ENCODE data around the gene NDC80.
A peak's percentile ranks its signal among the peaks of the same experiment; 100 is the strongest.
"Not testable (repeated sequence)": the region's sequence is repeated elsewhere in the genome, so short reads cannot be mapped to it uniquely, and the experiment has no call there.

NDC80 gene

DNA sequence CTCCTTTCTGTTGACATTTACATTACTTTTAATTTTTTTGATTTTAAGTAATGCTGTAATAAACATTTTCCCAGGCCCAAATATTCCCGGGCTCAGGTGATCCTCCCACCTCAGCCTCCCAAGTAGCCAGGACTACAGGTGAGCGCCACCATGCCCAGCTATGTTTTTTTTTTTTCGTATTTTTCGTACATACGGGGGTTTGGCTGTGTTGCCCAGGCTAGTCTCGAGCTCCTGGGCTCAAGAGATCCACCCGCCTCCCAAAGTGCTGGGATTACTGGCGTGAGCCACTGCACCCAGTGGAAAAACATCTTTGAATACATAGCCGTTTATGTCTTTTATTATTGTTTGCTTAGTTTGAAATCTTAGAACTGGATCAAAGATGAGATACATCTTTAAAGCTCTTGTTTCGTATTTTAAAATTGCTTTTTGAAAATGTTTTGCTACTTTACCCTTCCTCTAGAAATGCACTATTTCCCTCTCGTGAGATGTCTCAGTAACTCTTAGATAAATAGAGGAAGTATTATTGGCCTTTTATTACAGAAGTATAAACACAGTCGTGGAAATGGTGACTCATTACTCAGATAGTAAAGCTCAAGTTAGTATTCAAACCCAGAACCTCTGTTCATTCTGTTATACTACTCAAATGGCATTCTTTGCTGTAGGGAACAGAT is 86.6 kb downstream of the NDC80 start:
- peak; percentile 79 for DNase-seq (ENCODE audit: low read depth)
- TF ChIP-seq, protein P1, sequence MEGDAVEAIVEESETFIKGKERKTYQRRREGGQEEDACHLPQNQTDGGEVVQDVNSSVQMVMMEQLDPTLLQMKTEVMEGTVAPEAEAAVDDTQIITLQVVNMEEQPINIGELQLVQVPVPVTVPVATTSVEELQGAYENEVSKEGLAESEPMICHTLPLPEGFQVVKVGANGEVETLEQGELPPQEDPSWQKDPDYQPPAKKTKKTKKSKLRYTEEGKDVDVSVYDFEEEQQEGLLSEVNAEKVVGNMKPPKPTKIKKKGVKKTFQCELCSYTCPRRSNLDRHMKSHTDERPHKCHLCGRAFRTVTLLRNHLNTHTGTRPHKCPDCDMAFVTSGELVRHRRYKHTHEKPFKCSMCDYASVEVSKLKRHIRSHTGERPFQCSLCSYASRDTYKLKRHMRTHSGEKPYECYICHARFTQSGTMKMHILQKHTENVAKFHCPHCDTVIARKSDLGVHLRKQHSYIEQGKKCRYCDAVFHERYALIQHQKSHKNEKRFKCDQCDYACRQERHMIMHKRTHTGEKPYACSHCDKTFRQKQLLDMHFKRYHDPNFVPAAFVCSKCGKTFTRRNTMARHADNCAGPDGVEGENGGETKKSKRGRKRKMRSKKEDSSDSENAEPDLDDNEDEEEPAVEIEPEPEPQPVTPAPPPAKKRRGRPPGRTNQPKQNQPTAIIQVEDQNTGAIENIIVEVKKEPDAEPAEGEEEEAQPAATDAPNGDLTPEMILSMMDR (IDR thresholded peaks at IDR 0.05; ENCODE audit: low read depth, low read length) = no peak
- TF ChIP-seq POLR2A (IDR thresholded peaks at IDR 0.05; ENCODE audit: extremely low read depth, insufficient read length) (no peak), MYC (IDR thresholded peaks at IDR 0.05; ENCODE audit: low read depth, low read length) (no peak)
- TF ChIP-seq, protein P2, sequence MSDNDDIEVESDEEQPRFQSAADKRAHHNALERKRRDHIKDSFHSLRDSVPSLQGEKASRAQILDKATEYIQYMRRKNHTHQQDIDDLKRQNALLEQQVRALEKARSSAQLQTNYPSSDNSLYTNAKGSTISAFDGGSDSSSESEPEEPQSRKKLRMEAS (IDR thresholded peaks at IDR 0.05; ENCODE audit: low read depth, low read length) = no peak

DNA sequence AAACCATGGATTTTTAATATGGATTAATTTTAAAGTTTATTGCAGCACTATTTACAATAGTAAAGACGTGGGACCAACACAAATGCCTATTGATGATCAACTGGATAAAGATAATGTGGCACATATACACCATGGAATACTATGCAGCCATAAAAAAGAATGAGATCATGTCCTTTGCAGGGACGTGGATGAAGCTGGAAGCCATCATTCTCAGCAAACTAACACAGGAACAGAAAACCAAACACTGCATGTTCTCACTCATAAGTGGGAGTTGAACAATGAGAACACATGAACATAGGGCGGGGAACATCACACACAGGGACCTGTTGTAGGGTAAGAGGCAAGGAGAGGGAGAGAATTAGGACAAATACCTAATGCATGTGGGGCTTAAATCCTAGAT is 89.5 kb downstream of the NDC80 start:
- not testable (repeated sequence) for H3K4me3 ChIP-seq (ENCODE audit: low read depth, low read length); DNase-seq (ENCODE audit: low read depth)

More for the DNA sequence above, 86.6 kb downstream of the NDC80 start:
- peak overlapping the region; percentile 99 for H3K4me3 ChIP-seq (ENCODE audit: low read depth, low read length)

DNA sequence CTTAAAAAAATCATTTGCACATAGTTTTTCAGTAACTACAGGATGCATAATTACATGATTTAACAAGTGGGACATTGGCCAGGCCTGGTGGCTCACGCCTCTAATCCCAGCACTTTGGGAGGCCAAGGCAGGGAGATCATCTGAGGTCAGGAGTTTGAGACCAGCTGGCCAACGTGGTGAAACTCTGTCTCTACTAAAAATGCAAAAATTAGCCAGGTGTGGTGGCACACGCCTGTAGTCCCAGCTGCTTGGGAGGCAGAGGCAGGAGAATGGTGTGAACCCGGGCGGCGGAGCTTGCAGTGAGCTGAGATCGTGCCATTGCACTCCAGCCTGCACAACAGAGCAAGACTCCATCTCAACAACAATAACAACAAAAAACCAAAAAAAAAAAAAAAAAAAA is 90.9 kb downstream of the NDC80 start:
- not testable (repeated sequence) for DNase-seq (ENCODE audit: low read depth); H3K4me3 ChIP-seq (ENCODE audit: low read depth, low read length)

DNA sequence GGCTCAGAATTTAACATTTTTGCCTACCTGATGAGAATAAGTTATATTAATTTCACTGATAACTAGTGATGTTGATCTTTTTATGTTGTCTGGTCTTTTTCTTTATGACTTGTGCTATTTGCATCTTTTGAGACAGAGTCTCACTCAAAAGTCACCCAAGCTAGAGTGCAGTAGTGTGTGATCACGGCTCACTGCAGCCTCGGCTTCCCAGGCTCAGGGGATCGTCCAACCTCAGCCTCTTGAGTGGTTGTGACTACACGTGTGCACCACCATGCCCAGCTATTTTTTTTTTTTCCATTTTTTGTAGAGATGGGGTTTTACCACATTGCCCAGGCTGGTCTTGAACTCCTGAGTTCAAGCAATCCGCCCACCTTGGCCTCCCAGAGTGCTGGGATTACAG is 91.6 kb downstream of the NDC80 start:
- TF ChIP-seq, protein P2 (IDR thresholded peaks at IDR 0.05; ENCODE audit: low read depth, low read length) = no peak
- no peak for TF ChIP-seq MYC (IDR thresholded peaks at IDR 0.05; ENCODE audit: low read depth, low read length)
- no peak for TF ChIP-seq POLR2A (IDR thresholded peaks at IDR 0.05; ENCODE audit: extremely low read depth, insufficient read length)
- TF ChIP-seq, protein P1 (IDR thresholded peaks at IDR 0.05; ENCODE audit: low read depth, low read length) = no peak
- no peak for DNase-seq (ENCODE audit: low read depth)
- no peak overlapping the region for H3K4me3 ChIP-seq (ENCODE audit: low read depth, low read length)

All from NB4 (cell line).